Amniotic stem cell (primary cell): ENCODE results near the gene TTC22.

Experiments used
- DNase-seq: peaks from one replicate; lab custom pipeline; 2025; lab: John Stamatoyannopoulos, UW

The TTC22 gene

DNA sequence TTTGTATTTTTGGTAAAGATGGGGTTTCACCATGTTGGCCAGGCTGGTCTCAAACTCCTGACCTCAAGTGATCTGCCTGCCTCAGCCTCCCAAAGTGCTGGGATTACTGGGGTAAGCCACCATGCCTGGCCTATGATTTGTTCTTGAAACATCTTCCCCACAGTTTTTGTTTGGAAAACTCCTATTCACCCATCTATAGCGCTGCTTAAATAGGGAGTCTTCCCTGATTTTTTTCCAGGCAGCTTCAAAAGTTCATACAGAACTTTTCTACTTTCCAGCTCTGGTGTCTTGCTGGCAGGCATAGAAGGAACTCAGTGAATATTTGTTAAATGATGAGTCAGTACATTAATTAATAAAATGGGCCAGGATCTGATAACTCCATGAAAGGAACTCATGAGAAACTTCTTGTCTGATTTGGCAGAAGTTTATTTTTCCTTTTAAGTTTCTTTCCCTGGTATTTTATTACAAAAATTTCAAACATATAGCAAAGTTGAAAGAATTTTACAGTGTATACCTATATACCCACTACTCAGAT, 33.0 kb upstream of the TTC22 start:
- no peak for DNase-seq

DNA sequence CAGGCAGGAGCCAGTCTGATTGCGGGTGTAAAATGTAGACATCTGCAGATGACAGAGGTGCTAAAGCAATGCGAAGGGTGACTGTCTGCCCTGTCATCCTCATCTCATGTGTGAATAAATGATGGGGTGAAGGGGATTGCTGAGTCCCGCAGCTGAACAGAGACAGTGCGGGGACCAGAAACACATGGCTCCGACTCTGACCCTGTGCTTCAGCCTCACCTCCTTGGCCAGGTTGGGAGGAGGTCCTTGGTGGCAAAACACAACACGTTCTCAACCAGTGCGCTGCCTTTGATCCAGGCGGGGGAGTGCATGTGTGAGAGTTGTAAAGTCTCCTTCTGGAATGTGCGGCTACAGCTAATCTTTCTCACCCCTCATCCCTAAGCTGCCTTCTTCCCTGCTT, 32.0 kb upstream of the TTC22 start:
- no peak for DNase-seq

DNA sequence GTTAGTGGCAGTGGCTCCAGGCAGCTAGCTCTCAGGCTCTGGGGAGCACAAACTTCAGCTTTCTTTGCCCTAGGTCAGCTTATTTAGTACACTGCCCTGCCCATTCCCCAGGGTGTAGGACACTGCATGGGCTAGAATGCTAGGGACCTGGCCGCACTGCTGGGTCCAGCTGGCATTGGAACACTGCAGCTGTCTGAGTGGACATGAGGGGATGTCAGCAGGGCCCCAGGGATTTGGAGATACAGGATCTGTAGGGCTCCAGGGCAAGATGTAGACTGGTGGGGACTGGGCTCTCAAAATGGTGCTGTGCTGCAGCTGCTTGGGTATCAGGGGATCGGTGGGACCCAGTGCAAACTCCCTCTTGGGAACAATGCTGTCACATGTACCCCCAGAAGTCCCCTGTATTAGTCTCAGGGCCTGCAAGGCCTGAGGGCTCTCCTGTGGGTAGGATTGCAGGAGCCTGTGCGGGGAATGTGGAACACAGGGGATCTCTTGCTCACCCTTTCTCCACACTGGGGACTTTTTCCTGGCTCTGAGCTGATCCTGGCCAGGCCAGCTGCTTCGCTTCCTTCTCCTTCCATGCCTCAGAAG, 25.2 kb upstream of the TTC22 start:
- no peak for DNase-seq

DNA sequence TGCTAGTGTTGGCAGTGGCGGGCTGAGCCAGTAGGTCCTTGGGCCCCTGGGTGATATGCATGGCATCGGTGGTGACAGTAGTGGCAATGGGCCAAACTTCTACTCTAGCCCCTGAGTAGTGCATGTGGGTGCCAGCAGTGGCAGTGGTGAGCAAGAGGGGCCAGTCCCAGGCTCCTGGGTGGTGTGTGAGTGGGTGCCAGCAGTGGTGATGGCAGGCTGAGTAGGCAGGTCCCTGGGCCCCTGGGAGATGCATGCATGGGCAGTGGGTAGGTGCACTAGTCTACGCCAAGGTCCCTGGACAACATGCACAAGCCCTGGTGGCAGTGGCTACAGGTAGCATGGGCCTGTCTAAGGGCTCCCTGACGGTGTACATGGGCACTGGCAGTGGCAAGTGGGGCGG, 24.6 kb upstream of the TTC22 start:
- DNase-seq = no peak

DNA sequence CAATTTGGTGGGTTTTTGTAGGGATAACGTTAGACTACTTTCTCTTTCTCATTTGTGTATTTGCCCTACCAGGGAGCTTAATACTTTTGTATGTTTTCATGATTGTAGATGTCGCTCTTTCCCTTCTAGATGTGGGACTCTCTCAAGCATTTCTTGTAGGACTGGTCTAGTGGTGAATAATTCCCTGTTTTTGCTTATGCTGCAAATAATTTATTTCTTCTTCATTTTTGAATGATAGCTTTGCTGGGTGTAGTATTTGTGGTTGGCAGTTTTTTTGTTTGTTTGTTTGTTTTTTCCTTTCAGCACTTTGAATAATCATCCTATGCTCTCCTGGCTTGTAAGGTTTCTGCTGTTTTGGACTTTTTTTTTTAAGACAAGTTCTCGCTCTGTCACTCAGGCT, 22.5 kb upstream of the TTC22 start:
- no peak for DNase-seq

DNA sequence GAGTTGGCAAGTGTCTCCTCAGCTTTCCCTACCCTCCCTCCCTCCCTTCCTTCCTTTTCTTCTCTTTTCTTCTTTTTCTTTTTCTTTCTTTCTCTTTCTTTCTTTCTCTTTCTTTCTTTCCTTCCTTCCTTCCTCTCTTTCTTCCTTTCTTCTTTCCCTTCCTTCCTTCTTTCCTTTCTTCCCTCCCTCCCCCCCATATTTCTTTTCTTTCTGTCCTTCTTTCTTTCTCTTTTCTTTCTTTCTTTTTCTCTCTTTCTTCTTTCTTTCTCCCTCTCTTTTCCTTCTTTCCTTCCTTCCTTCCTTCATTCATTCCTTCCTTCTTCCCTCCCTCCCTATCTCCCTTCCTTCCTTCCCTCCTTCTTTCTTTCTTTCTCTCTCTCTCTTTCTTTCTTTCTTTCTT, 18.6 kb upstream of the TTC22 start:
- no peak for DNase-seq

DNA sequence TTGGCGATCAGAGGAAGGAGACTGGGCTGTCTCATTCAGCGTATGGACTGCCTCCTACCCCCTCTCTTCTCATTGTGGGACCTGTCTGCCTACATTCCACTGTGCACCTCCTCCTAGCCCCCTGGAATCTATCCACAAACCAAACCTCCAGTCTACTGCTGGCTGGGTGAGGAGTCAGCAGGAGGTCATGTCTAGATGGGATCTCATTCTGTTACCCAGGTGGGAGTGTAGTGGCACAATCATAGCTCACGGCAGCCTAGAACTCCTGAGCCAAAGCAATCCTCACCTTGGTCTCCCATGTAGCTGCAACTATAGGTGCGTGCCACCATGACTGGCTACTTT, 18.0 kb upstream of the TTC22 start:
- DNase-seq = no peak

DNA sequence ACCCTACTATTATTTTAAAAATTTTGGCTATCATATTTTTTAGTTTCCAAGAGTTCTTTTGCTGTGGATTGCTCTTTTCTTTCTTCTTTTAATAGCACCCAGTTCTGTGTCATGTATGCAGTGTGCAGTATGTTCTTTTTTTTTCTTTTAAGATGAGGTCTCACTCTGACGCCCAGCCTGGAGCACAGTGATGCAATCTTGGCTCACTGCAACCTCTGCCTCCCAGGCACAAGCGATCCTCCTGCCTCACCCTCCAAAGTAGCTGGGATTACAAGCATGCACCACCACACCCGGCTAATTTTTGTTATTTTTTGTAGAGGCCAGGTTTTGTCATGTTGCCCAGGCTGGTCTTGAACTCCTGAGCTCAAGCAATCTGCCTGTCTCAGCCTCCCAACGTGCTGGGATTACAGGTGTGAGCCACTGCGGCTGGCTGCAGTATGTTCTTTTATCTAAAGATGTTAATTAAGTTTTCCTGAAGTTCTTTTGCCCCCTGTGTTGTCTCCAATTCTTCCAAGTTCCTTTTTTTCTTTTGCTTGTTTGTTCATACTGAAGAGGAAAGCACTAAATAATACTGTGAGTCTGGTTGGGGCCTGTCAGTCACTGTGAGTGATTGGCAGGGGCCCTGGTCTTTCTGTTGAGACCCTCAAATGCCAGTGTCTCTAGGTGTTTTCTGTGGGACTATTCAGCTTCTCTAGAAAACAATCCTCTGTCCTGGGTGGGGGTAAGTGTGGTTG, 17.5 kb upstream of the TTC22 start:
- DNase-seq = no peak

DNA sequence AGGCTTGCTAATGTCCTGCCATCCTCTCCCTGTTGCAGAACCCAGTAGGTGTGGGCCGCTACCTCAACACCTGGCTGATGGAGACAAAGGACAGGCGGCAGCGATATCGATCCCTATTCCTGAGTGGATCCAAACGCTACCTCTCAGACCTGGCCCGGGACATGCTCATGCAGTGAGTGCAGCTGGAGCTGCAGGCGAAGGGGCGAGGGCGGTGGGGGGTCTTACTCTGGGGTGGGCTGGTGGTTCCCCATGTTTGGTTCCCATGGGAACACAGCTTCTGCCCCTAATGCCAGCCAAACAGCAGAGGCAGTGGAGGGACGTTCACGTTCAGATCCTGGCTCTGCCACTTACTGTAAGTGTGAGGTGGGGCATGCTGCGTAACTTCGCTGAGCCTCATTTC, 15.8 kb upstream of the TTC22 start:
- DNase-seq = no peak

DNA sequence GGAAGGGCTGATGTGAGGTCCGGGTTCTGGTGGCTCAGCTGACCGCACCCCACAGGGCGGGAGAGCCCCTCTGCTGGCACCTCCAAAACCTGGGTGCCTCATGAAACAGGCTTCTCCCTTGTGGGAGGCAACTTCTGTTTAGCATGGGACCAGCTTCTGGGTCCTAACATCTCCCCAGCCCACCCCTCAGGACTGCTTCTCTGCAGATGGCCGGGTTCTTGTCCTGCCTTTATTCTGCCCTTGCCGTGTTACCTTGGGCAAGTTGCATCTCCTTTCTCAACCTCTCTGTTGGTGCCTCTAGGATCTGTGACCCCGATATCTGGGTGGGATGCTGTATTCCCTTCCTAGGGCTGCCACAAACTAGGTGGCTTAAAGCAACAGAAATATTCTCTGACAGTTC, 15.0 kb upstream of the TTC22 start:
- no peak for DNase-seq

DNA sequence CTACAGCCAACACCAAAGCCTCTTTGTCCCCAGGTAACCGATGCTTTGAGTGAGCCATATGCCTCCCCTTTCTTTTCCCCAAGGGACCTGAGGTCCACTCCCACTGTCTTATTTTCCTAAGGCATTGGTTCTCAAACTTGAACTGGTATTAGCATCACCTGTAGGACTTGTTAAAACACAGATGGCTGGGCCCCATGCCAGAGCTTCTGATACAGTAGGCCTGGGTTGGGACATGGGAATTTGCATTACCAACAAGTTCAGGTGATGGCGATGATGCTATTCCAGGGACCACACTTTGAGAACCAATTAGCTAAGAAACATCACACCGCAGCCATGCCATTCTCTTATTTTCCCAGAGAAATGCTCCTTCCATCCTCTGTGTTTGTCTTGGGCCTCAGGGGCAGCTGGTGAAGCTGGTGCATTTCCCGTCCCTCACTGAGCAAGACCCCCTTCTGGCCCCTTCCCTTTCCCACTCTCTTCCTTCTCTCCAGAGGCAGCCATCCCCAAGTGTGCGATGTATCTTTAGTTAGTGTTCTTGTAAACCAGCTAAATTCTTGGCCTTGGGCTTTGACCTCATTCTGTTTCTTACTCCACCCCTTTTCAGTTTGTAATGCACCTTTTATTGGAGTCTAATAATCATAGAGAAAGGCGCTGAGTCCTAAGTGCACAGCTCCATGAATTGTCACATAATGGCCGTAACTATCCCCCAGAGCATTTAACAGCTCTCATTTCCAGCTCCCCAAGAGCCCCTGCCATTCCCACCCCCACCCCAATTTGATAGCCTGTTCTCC, 14.2 kb upstream of the TTC22 start:
- no peak for DNase-seq

DNA sequence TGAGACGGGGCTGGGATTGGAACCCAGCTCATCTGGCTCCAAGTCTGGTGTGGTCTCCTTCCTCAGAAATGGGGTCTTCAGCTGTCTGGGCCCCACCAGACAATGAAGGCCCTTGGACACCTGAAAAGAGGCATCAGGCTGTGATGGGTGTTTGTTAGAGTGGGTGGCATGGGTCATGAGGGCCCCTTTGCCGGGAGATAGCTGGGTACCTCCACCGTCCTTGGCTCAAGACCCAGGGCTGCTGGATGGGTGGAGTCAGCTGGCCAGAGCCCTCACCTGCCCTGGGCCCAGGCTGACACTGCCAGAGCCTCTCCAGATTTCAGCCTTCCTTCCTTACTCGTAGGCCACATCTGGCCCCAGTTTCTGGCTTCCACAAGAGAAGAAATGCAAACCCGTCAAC, 13.4 kb upstream of the TTC22 start:
- no peak for DNase-seq

DNA sequence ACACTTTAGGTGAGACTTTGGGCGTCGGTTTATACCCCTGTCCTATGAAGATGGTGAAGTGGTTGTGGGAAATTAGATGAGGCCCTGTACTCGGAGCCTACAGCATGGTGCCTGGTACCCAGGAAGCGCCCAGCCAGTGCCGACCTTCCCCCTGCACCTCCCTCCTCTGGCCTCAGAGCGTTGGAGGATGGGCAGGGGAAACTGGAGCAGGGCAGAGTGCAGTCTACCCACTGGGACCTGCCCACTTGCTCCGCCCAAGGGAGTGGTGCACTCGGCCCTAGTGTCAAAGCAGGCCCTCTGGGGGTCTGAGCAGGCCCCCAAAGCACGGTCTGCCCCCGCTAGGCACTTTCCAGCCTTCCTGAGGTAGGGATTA, 13.0 kb upstream of the TTC22 start:
- no peak for DNase-seq

DNA sequence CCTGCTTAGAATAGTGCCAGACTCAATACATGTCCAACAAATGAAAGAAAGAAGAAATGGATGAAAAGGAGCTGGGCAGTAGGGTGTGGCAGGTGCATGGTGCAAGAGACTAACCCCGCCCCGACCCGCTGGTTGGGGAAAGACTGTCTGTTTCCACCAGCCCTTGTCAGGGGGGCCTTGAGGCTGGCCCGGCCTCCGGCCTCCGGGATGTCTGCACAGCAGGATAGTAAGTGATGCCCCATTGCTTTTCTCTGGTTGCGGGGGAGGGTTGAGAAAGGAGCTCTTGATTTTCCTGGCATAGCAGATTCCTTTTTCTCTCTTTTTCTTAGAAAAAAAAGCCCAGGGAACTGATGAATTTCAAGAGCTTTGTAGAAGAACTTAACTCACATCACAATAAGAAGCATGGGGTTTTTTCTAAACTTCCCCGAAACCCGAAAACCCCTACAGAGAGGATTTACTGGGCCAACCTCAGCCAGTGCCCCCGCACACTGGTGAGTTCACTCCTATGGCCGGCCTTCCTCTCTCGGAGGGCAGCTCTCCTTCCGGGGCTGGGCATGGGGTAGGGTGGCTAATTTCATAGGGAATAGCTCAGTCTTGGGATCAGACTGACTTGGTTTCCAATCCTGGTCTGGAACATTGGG, 12.5 kb upstream of the TTC22 start:
- no peak for DNase-seq

DNA sequence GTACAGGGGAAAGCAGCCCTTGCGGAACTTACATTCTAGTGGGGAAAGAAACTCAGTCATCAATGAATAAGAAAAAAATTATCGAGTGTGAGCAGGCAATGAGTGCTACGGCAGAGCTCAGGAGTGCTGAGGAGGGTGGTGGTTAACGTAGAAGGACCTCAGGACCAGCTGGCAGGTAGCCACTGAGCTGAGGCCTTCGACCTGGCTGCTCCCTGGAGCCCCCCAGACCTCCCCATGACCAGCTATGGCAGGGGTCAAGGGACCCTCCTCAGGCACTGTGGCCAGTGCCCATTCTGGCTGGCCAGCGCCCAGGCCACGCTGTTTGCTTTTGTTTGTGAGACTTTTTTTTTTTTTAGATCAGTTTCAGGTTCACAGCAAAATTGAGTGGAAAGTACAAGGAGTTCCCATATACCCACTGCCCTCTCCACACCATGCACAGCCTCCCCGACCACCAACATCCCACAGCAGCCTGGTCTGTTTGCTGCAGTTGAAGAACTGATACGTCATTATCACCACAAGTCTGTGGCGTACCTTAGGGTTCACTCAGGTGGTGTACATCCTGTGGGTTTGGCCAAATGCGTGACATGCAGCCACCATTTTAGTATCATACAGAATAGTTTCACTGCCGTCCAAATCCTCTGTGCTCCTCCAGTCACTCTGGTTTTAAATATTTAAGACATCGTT, 11.8 kb upstream of the TTC22 start:
- DNase-seq = no peak

DNA sequence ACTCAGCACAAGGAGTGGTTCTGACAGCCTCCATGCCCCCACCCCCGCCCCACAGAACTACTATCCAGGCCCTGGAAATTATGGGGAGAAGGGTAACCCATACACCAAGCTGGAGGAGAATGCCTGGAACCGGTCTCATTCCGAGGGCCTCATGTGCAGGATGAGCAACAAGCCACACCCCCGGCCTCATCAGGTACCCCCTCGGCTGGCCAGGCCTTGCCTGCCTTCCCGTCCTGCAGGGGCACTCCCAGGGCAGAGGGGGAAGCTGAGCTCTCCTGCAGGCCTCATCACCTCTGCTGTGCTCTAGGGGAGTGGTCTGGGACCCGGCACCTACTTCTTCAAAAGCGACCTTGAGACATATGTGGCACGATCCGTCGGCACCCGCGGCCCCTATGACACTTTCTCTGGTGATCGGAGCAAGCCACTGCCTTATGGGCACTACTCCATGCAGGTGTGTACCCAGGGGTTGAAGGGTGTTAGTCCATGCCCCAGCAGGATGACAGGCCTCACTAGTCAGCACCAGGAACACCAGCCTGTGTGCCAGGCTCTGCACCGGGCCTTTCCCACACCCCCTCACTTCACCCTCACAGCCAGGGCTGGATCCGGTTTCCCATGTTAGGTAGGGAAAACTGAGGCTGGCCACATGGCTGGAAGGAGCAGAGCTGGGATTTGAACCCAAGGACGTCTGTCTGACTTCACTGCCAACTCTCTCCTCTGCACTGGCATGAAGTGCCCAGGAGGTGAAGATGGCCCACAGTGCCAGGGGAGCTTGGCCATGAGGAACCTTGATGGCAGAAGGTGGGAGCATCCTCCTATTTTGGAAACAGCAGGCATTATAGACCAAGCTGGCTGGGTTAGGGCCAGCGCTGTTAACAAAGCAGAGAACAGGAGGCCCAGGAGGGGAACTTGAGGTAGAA, 10.9 kb upstream of the TTC22 start:
- no peak for DNase-seq

DNA sequence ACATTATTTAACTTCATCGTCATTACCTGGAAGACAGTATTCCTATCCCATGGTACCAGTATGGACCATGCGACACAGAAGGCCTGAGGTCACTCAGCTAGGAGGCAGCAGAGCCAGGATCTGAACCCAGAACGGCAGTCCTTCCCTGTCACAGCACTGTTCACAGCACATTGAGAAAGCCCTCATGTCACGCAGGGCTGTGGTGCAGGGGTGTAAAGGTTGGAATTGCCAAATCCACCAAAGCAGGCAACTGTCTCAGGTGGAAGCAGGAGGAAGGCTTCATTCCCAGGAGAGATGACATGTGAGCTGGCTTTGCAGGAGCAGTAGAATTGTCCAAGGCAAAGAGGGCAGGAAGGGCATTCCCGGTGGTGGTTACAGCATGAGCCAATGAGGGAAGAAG, 9.9 kb upstream of the TTC22 start:
- no peak for DNase-seq

DNA sequence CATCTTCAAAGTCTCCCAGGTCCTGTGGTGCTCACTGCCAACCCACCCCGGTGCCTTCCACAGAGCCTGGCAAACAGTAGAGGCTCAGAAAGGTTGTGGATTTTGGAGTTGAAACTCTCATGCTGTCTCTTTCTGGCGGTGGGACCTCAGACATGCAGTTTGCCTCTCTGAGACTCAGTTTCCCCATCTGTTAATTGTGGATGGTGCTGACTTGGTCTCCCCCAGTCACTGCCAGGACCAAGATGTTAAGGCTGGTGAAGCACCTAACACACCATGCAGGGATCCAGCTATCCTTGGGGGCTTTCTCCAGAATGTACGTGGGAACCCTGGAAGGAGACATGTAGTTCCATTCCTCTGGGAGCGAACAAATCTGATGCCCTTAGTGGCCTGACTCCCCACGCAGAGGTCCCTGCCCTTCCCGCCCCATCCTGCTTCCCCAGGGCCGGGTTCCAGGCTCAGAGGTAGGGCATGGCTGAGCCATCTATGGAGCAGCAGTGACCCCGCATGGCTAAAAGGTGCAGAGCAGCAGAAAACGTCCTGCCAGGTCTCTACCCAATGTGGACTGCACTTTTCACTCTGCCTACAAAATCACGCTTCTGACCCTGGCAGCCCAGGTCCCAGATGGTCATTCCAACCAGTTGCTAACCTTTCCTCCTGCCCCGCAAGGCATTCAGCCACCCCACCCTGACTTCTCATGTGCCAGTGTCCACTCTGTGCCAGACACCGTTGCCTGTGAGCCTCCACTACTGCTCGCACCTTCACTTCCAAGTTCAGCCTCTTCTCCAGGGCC, 9.2 kb upstream of the TTC22 start:
- DNase-seq = peak; percentile 31

DNA sequence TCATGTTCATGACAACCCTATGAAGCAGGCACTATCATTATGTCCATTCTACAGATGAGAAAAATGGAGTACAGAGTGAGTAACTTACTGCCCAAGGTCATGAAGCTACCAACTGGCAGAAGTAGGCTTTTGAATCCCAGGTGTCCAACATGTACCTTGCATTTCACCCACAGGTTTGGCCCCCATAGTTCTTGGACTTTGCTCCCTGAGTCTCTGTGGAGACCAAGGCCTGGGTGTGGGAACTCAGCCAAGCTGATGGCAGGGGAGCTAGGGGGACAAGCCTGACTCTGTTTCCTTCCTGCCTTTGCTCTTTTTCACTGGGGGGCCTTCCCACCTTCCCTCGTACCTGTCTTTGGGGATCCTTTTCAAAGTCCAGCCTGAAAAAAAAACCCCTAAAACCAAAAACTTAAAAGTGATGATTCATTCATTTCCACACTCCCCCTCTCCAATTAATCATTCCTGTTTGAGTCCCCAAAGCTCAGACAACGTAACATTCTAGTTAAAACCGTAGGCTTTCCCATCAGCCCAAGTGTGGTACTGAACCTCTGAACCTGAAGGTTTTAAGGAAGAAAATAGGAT, 8.5 kb upstream of the TTC22 start:
- no peak for DNase-seq
